HG02571 (cell line): ENCODE data around the gene LIPA.
"Not testable (repeated sequence)": the region's sequence is repeated elsewhere in the genome, so short reads cannot be mapped to it uniquely, and the experiment has no call there.

Experiments
- ATAC-seq: cut with Tn5 transposase; IDR thresholded peaks from one replicate; pipeline ENCODE4 v1.9.1; 2021; ENCODE audit warnings: mild to moderate bottlenecking, moderate library complexity; ENCODE audit not compliant: unreplicated experiment

LIPA gene

GRCh38 chr10:89271532-89271931 is 20.0 kb upstream of the LIPA start:
- ATAC-seq = no peak

GRCh38 chr10:89270153-89270483 is 18.5 kb upstream of the LIPA start:
- no peak for ATAC-seq

- ATAC-seq = no peak
Observed at GRCh38 chr10:89269433-89270152, 18.0 kb upstream of the LIPA start.

- ATAC-seq = no peak
Observed at GRCh38 chr10:89266721-89267453, 15.3 kb upstream of the LIPA start.

- no peak for ATAC-seq
Observed at GRCh38 chr10:89263531-89263930, 12.0 kb upstream of the LIPA start.

GRCh38 chr10:89263091-89263490 is 11.5 kb upstream of the LIPA start:
- ATAC-seq = no peak

- ATAC-seq = no peak
Observed at GRCh38 chr10:89262086-89263051, 10.8 kb upstream of the LIPA start.

GRCh38 chr10:89258881-89259280 is 7.3 kb upstream of the LIPA start:
- ATAC-seq = no peak

GRCh38 chr10:89257581-89257980 is 6.0 kb upstream of the LIPA start:
- ATAC-seq = no peak

- ATAC-seq = no peak
Observed at GRCh38 chr10:89256962-89257361, 5.4 kb upstream of the LIPA start.

- no peak for ATAC-seq
Observed at GRCh38 chr10:89256340-89256739, 4.8 kb upstream of the LIPA start.

GRCh38 chr10:89255793-89256192 is 4.2 kb upstream of the LIPA start:
- ATAC-seq = no peak

- not testable (repeated sequence) for ATAC-seq
Observed at GRCh38 chr10:89255091-89255579, 3.6 kb upstream of the LIPA start.

- ATAC-seq = no peak
Observed at GRCh38 chr10:89252225-89252585, 630 bp upstream of the LIPA start.

GRCh38 chr10:89250865-89251408 is 638 bp downstream of the LIPA start:
- no peak for ATAC-seq

- no peak for ATAC-seq
Observed at GRCh38 chr10:89248990-89249389, 2.6 kb downstream of the LIPA start.

- not testable (repeated sequence) for ATAC-seq
Observed at GRCh38 chr10:89247623-89248022, 4.0 kb downstream of the LIPA start.

GRCh38 chr10:89245802-89246201 is 5.8 kb downstream of the LIPA start:
- ATAC-seq = no peak

GRCh38 chr10:89242840-89243568 is 8.6 kb downstream of the LIPA start:
- no peak for ATAC-seq

- ATAC-seq = no peak
Observed at GRCh38 chr10:89242345-89242684, 9.3 kb downstream of the LIPA start.
